Occipital lobe (tissue), 2 donors: Measurements from ENCODE around the gene STAT3. TPM values are rescaled to one million over a fixed set of nuclear protein-coding genes. Genes with fewer than 3 reads are reported as not detected.
"Not testable (repeated sequence)": the region's sequence is repeated elsewhere in the genome, so short reads cannot be mapped to it uniquely, and the experiment has no call there.

ENCODE experiments used
- DNase-seq: peaks from one replicate; lab custom pipeline; 2025; lab: John Stamatoyannopoulos, UW
- total RNA-seq: library from RNA; depleted of rRNA; stranded (reverse); fragments of >200 nt; gene quantifications from one replicate; pipeline ENCODE4 v1.2.3, GENCODE V29; 2014

The STAT3 gene
- total RNA-seq = 25.1 TPM

GRCh38 chr17:42388381-42389134 is at the start of gene STAT3:
Gene STAT3 (minus strand): TSS chr17:42388442. CDS start chr17:42348516, 39,926 bp downstream.
- peak; percentile 100 for DNase-seq

- no peak for DNase-seq
Measured at GRCh38 chr17:42436391-42436790, 48.1 kb upstream of the STAT3 start.

GRCh38 chr17:42431758-42432161 is 43.5 kb upstream of the STAT3 start:
- DNase-seq = no peak

GRCh38 chr17:42429726-42430447 is 41.6 kb upstream of the STAT3 start:
- DNase-seq = no peak

- peak; percentile 41 for DNase-seq
Measured at GRCh38 chr17:42428141-42428944, 40.1 kb upstream of the STAT3 start.

- DNase-seq = no peak
Measured at GRCh38 chr17:42424991-42425610, 36.9 kb upstream of the STAT3 start.

GRCh38 chr17:42423766-42424165 is 35.5 kb upstream of the STAT3 start:
- DNase-seq = no peak

- peak; percentile 80 for DNase-seq
Measured at GRCh38 chr17:42422958-42423712, 34.9 kb upstream of the STAT3 start, which contains the start of gene CAVIN1. Gene CAVIN1 (minus strand): TSS chr17:42423256. CDS start chr17:42423097, 159 bp downstream.

GRCh38 chr17:42422412-42422957 is 34.2 kb upstream of the STAT3 start:
- no peak for DNase-seq

- DNase-seq = no peak
Measured at GRCh38 chr17:42421507-42422338, 33.5 kb upstream of the STAT3 start.

- DNase-seq = no peak
Measured at GRCh38 chr17:42421136-42421506, 32.9 kb upstream of the STAT3 start.

- DNase-seq = not testable (repeated sequence)
Measured at GRCh38 chr17:42417981-42418380, 29.7 kb upstream of the STAT3 start.

GRCh38 chr17:42414704-42415409 is 26.6 kb upstream of the STAT3 start:
- DNase-seq = no peak

GRCh38 chr17:42413464-42414040 is 25.3 kb upstream of the STAT3 start:
- DNase-seq = no peak

- DNase-seq = no peak
Measured at GRCh38 chr17:42411905-42412679, 23.9 kb upstream of the STAT3 start.

GRCh38 chr17:42411361-42411760 is 23.1 kb upstream of the STAT3 start:
- no peak for DNase-seq

GRCh38 chr17:42410319-42410685 is 22.1 kb upstream of the STAT3 start:
- DNase-seq = no peak
